ENCODE results near the gene PAX8. TPM values are rescaled to one million over a fixed set of nuclear protein-coding genes. Genes with fewer than 3 reads are reported as not detected.

PAX8 gene
- total RNA-seq, 1 donor from 2014 or later, result 2.1 TPM

DNA sequence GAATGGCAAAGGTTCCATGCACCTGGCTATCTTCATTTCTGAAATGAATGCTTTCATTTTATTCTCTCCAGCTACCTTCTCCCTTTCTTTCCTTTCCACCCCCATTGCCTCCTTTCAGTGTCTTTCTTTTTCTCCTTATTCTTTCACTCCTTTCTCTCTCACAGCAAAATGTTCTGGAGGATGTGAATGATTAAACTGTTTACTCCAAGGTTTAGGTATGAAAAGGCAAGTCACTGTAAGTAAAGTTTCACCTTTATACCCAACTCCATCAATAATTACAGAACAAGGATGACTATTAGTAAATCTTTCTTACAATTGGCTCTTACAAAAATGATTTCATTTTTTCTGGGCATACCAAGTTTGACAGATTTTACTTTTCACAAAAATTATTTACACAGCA, 4.3 kb downstream of the PAX8 start:
- peaks cover 20% of the 10 kb centered on the region for H3K27me3 Mint-ChIP-seq (ENCODE audit: unreplicated experiment)

DNA sequence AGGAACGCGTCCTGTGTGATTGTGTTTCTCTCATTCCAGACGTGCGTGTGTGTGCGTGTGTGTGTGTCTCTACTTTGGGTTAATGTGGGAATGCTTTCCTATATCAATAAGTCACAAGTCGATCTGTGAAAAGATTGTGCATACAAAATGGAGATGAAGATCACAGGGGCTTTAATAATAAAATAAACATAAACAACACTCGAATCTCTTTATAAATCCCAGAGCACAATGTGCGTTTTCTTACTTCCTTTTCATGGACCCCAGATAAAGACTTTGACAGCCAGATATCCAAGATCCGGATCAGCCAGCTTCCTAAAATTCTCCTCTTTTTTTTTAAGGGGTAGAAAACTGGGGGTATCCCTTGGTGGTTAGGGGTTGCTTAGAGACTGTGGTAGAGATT, 4.7 kb downstream of the PAX8 start:
- Mint-ChIP-seq H3K4me1 (ENCODE audit: unreplicated experiment) (peaks cover 6% of the 10 kb centered on the region), H3K36me3 (ENCODE audit: low read depth, unreplicated experiment) (no peaks in the 10 kb centered on the region), H3K9me3 (ENCODE audit: unreplicated experiment) (no peaks in the 10 kb centered on the region), H3K27me3 (ENCODE audit: unreplicated experiment) (peaks cover 20% of the 10 kb centered on the region), H3K27ac (ENCODE audit: unreplicated experiment) (no peak overlapping the region), H3K4me3 (ENCODE audit: unreplicated experiment) (no peak overlapping the region)
- DNase-seq (ENCODE audit: low spot score), result no peak
- TF ChIP-seq CTCF (IDR thresholded peaks at IDR 0.05; ENCODE audit: unreplicated experiment), result no peak

More for the DNA sequence above, 4.3 kb downstream of the PAX8 start:
- Mint-ChIP-seq H3K27ac (ENCODE audit: unreplicated experiment) (no peak overlapping the region), H3K9me3 (ENCODE audit: unreplicated experiment) (no peaks in the 10 kb centered on the region), H3K36me3 (ENCODE audit: low read depth, unreplicated experiment) (no peaks in the 10 kb centered on the region), H3K4me1 (ENCODE audit: unreplicated experiment) (peaks cover 6% of the 10 kb centered on the region), H3K4me3 (ENCODE audit: unreplicated experiment) (no peak overlapping the region)
- no peak for DNase-seq (ENCODE audit: low spot score)
- TF ChIP-seq CTCF (IDR thresholded peaks at IDR 0.05; ENCODE audit: unreplicated experiment), result no peak

DNA sequence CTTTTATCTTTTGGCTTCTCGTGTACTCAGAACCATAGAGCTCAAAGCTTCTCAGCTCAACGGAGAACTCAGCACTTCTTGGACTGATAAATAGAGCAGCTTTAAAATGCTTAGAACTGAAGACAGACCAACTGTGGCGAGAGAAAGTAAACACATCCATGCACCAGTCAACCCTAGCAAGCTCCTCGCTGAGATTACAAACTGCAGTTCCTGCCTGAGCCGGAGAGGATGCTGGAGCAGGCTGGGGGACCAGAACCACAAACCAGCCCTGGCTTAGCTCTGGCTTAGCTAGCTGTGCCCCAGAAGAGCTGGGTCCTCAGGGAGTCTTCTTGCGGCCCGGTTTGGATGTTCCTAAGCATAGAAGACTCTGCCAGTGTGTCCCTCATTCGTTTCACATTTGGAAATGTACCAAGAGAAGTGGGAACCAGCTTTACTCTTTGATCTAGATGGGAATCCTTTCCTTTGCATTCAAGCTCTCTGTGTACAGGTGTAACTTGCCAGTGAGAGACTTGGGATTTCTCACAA, 5.6 kb downstream of the PAX8 start:
- no peak for TF ChIP-seq CTCF (IDR thresholded peaks at IDR 0.05; ENCODE audit: unreplicated experiment)

DNA sequence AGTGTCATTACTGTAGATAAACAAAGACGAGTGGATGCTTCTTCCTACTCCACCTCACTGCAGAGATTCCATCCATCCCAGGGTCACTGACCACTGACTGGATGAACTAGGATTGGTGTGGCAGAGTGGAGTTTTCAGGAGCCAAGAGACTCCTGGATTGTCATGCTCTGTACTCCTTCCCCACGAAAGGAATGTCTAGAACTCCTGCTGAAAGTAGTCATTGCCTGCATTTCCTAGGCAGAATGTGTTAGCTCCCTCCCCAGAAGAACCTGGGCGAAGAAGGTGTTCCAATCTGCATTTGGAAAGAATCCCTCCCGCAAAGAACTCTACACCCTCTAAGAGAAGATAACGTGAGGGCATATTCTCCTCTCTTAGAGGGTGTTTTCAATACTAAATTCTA, 6.2 kb downstream of the PAX8 start:
- H3K4me1 Mint-ChIP-seq (ENCODE audit: unreplicated experiment), result peaks cover 6% of the 10 kb centered on the region
- DNase-seq (ENCODE audit: low spot score), result no peak
- no peaks in the 10 kb centered on the region for H3K36me3 Mint-ChIP-seq (ENCODE audit: low read depth, unreplicated experiment)
- no peak overlapping the region for H3K4me3 Mint-ChIP-seq (ENCODE audit: unreplicated experiment)
- H3K9me3 Mint-ChIP-seq (ENCODE audit: unreplicated experiment), result no peaks in the 10 kb centered on the region
- TF ChIP-seq CTCF (IDR thresholded peaks at IDR 0.05; ENCODE audit: unreplicated experiment), result no peak
- H3K27ac Mint-ChIP-seq (ENCODE audit: unreplicated experiment), result no peak overlapping the region
- peaks cover 18% of the 10 kb centered on the region for H3K27me3 Mint-ChIP-seq (ENCODE audit: unreplicated experiment)

More for the DNA sequence above, 5.6 kb downstream of the PAX8 start:
- Mint-ChIP-seq H3K27me3 (ENCODE audit: unreplicated experiment) (peaks cover 20% of the 10 kb centered on the region), H3K4me3 (ENCODE audit: unreplicated experiment) (no peak overlapping the region), H3K27ac (ENCODE audit: unreplicated experiment) (no peak overlapping the region), H3K36me3 (ENCODE audit: low read depth, unreplicated experiment) (no peaks in the 10 kb centered on the region), H3K9me3 (ENCODE audit: unreplicated experiment) (no peaks in the 10 kb centered on the region), H3K4me1 (ENCODE audit: unreplicated experiment) (peaks cover 6% of the 10 kb centered on the region)
- peak; percentile 57 for DNase-seq (ENCODE audit: low spot score)

DNA sequence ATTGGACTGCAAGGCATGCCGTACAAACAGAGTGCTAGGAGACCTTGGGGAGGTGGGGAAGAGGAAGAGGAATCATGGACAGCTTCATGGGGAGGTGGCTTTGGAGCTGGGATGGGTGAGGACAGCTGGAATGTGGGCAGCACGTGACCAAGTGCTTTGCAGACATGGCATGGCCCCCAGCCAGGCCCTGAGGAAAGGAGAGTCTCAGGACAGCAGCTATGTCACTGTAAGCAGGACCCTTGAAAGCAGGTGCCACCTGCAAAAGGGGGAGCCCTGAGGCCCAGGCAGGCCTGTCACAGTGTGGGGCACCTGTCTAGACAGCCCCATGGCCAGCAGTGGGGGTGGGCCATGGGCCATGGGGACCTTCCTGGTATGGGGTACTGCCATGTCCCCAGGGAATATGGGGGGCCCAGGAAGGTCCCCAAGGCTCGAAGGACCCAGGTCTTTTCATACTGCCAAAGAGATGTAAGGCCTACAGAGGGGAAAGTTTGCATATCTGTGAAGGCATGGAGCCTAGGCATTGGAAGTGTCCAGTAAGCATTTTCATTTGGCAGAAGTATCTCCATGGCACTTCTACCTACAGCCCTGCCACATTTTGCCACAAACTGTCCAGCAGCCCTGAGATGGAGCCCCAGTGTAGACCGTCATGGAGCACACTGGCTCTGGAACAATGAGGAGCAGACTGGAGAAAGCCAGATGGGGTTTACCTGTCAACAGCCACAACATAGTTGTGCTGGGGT, 9.9 kb downstream of the PAX8 start:
- Mint-ChIP-seq H3K27ac (ENCODE audit: unreplicated experiment) (no peak overlapping the region), H3K36me3 (ENCODE audit: low read depth, unreplicated experiment) (no peaks in the 10 kb centered on the region), H3K9me3 (ENCODE audit: unreplicated experiment) (no peaks in the 10 kb centered on the region), H3K27me3 (ENCODE audit: unreplicated experiment) (peaks cover 9% of the 10 kb centered on the region), H3K4me1 (ENCODE audit: unreplicated experiment) (no peaks in the 10 kb centered on the region), H3K4me3 (ENCODE audit: unreplicated experiment) (no peak overlapping the region)
- no peak for DNase-seq (ENCODE audit: low spot score)
- TF ChIP-seq CTCF (IDR thresholded peaks at IDR 0.05; ENCODE audit: unreplicated experiment), result no peak

Data from endothelial cell (in vitro differentiated cells).